Subcutaneous adipose tissue (tissue), 4 donors: ENCODE measurements around the gene ABHD8. TPM values are rescaled to one million over a fixed set of nuclear protein-coding genes. Genes with fewer than 3 reads are reported as not detected.

Source experiments
- CTCF ChIP-seq: fragments of 450-650 bp; IDR thresholded peaks from one replicate; pipeline ENCODE4 v1.5.1; 2016; ENCODE audit warnings: low read depth, mild to moderate bottlenecking, control low read depth, antibody characterized with exemption, moderate library complexity
- total RNA-seq, 4 donors: library from RNA; depleted of rRNA; stranded (reverse); fragments of >200 nt; gene quantifications; one replicate each; pipeline ENCODE4 v1.1.0, GENCODE V29; 2016

ABHD8 gene
- total RNA-seq, 4 donors from 2014 or later: 6.2 to 17.5 (median 12.1) TPM

GRCh38 chr19:17321655-17322489 is 18.6 kb upstream of the ABHD8 start:
- no peak for TF ChIP-seq CTCF

GRCh38 chr19:17320435-17320834 is 17.2 kb upstream of the ABHD8 start:
- TF ChIP-seq CTCF: no peak

GRCh38 chr19:17319473-17320238 is 16.4 kb upstream of the ABHD8 start:
- TF ChIP-seq CTCF: no peak

GRCh38 chr19:17318966-17319365 is 15.7 kb upstream of the ABHD8 start:
- no peak for TF ChIP-seq CTCF

- TF ChIP-seq CTCF: no peak
Observed at GRCh38 chr19:17314007-17314593, 10.9 kb upstream of the ABHD8 start.

GRCh38 chr19:17312189-17313113 is 9.2 kb upstream of the ABHD8 start:
- no peak for TF ChIP-seq CTCF
